ENCODE data around the gene CSMD2. TPM values are rescaled to one million over a fixed set of nuclear protein-coding genes. Genes with fewer than 3 reads are reported as not detected.
A peak's percentile ranks its signal among the peaks of the same experiment; 100 is the strongest.

CSMD2 gene
- 2.1 TPM for total RNA-seq (ENCODE audit: unreplicated experiment)
- long read RNA-seq: 0 reads

GRCh38 chr1:34164771-34165391 is at the start of gene CSMD2:
TSS of gene CSMD2 (minus strand) at chr1:34165230. CDS start at chr1:34165097, 133 bp downstream.
- Mint-ChIP-seq H3K4me3 (ENCODE audit: unreplicated experiment) (peak within 1 kb of the TSS; percentile 91), H3K4me1 (ENCODE audit: unreplicated experiment) (peaks cover 6% of the 10 kb centered on the region), H3K27me3 (ENCODE audit: unreplicated experiment) (peaks cover 14% of the 10 kb centered on the region), H3K9me3 (ENCODE audit: unreplicated experiment) (no peaks in the 10 kb centered on the region), H3K27ac (ENCODE audit: unreplicated experiment) (peak within 1 kb of the TSS; percentile 59), H3K36me3 (ENCODE audit: low read depth, unreplicated experiment) (peaks cover 4% of the 10 kb centered on the region)
- DNase-seq (ENCODE audit: low spot score): peak; percentile 61
- no peak for TF ChIP-seq CTCF (IDR thresholded peaks at IDR 0.05; ENCODE audit: unreplicated experiment)

GRCh38 chr1:34213956-34214355 is 48.9 kb upstream of the CSMD2 start:
- no peak for DNase-seq (ENCODE audit: low spot score)
- TF ChIP-seq CTCF (IDR thresholded peaks at IDR 0.05; ENCODE audit: unreplicated experiment): no peak
- no peak overlapping the region for H3K4me3 Mint-ChIP-seq (ENCODE audit: unreplicated experiment)
- no peaks in the 10 kb centered on the region for H3K36me3 Mint-ChIP-seq (ENCODE audit: low read depth, unreplicated experiment)
- H3K27me3 Mint-ChIP-seq (ENCODE audit: unreplicated experiment): no peaks in the 10 kb centered on the region
- no peak overlapping the region for H3K27ac Mint-ChIP-seq (ENCODE audit: unreplicated experiment)
- no peaks in the 10 kb centered on the region for H3K4me1 Mint-ChIP-seq (ENCODE audit: unreplicated experiment)
- no peaks in the 10 kb centered on the region for H3K9me3 Mint-ChIP-seq (ENCODE audit: unreplicated experiment)

- Mint-ChIP-seq H3K9me3 (ENCODE audit: unreplicated experiment) (no peaks in the 10 kb centered on the region), H3K4me1 (ENCODE audit: unreplicated experiment) (no peaks in the 10 kb centered on the region), H3K36me3 (ENCODE audit: low read depth, unreplicated experiment) (no peaks in the 10 kb centered on the region), H3K27me3 (ENCODE audit: unreplicated experiment) (no peaks in the 10 kb centered on the region), H3K27ac (ENCODE audit: unreplicated experiment) (no peak overlapping the region), H3K4me3 (ENCODE audit: unreplicated experiment) (no peak overlapping the region)
- DNase-seq (ENCODE audit: low spot score): no peak
- no peak for TF ChIP-seq CTCF (IDR thresholded peaks at IDR 0.05; ENCODE audit: unreplicated experiment)
Measured at GRCh38 chr1:34212673-34213072, 47.6 kb upstream of the CSMD2 start.

GRCh38 chr1:34199927-34200326 is 34.9 kb upstream of the CSMD2 start:
- Mint-ChIP-seq H3K4me1 (ENCODE audit: unreplicated experiment) (no peaks in the 10 kb centered on the region), H3K36me3 (ENCODE audit: low read depth, unreplicated experiment) (no peaks in the 10 kb centered on the region), H3K27ac (ENCODE audit: unreplicated experiment) (no peak overlapping the region), H3K27me3 (ENCODE audit: unreplicated experiment) (peaks cover 6% of the 10 kb centered on the region), H3K4me3 (ENCODE audit: unreplicated experiment) (no peak overlapping the region), H3K9me3 (ENCODE audit: unreplicated experiment) (no peaks in the 10 kb centered on the region)
- no peak for TF ChIP-seq CTCF (IDR thresholded peaks at IDR 0.05; ENCODE audit: unreplicated experiment)
- DNase-seq (ENCODE audit: low spot score): no peak

GRCh38 chr1:34192621-34193020 is 27.6 kb upstream of the CSMD2 start:
- no peak overlapping the region for H3K27ac Mint-ChIP-seq (ENCODE audit: unreplicated experiment)
- H3K36me3 Mint-ChIP-seq (ENCODE audit: low read depth, unreplicated experiment): no peaks in the 10 kb centered on the region
- H3K4me3 Mint-ChIP-seq (ENCODE audit: unreplicated experiment): no peak overlapping the region
- H3K27me3 Mint-ChIP-seq (ENCODE audit: unreplicated experiment): peaks cover 2% of the 10 kb centered on the region
- no peak for TF ChIP-seq CTCF (IDR thresholded peaks at IDR 0.05; ENCODE audit: unreplicated experiment)
- H3K9me3 Mint-ChIP-seq (ENCODE audit: unreplicated experiment): peaks cover 8% of the 10 kb centered on the region
- no peak for DNase-seq (ENCODE audit: low spot score)
- H3K4me1 Mint-ChIP-seq (ENCODE audit: unreplicated experiment): peaks cover 6% of the 10 kb centered on the region

Data from endothelial cell (in vitro differentiated cells).